ENCODE results near the gene WDR35.

DNA sequence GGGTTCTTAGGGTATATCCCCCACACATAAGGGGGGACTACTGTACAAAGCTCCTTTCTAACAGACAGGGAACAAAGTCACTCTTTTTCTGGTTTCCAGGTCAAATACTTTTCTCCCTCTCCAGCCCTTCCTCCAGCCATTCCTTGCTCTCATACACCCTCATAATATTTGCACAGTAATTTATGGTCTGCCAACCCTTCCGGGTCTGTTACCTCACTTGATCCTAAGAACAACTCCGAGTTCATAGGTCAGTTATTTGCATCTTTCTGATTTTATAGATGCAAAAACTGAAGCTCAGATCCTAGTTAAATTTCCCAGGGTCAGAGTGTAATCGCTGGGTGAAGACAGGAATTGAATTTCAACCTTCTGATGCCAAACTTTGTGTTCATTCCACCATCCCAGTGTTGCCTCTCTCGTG, 37.4 kb upstream of the WDR35 start:
- TF ChIP-seq FOXK2 (IDR thresholded peaks at IDR 0.05) (no peak), SUZ12 (IDR thresholded peaks at IDR 0.05) (no peak), FOXM1 (IDR thresholded peaks at IDR 0.05; ENCODE audit: borderline replicate concordance) (no peak), BHLHE40 (IDR thresholded peaks at IDR 0.05; ENCODE audit: borderline replicate concordance) (no peak), ELF4 (IDR thresholded peaks at IDR 0.05) (no peak), L3MBTL2 (conservative IDR thresholded peaks at IDR 0.05) (no peak), TARDBP (IDR thresholded peaks at IDR 0.05) (no peak)
- TF ChIP-seq, protein P1, sequence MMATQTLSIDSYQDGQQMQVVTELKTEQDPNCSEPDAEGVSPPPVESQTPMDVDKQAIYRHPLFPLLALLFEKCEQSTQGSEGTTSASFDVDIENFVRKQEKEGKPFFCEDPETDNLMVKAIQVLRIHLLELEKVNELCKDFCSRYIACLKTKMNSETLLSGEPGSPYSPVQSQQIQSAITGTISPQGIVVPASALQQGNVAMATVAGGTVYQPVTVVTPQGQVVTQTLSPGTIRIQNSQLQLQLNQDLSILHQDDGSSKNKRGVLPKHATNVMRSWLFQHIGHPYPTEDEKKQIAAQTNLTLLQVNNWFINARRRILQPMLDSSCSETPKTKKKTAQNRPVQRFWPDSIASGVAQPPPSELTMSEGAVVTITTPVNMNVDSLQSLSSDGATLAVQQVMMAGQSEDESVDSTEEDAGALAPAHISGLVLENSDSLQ (IDR thresholded peaks at IDR 0.05): peak; percentile 52
